HFFc6 (cell line): Measurements from ENCODE around the gene POLE. TPM values are rescaled to one million over a fixed set of nuclear protein-coding genes. Genes with fewer than 3 reads are reported as not detected.

Experiments
- DNase-seq: peaks from one replicate; pipeline ENCODE4 v3.0.0-alpha.2; 2018
- H3K27ac Mint-ChIP-seq: 2 replicates; pipeline ENCODE4 v1.8.0; 2020; ENCODE audit warnings: mild to moderate bottlenecking, mixed read lengths
- H3K27me3 Mint-ChIP-seq: 2 replicates; pipeline ENCODE4 v1.8.0; 2021; ENCODE audit warnings: mild to moderate bottlenecking, moderate library complexity, mixed read lengths; ENCODE audit not compliant: insufficient read depth
- H3K36me3 Mint-ChIP-seq: 2 replicates; pipeline ENCODE4 v1.8.0; 2021; ENCODE audit warnings: low read depth, mixed read lengths
- H3K4me1 Mint-ChIP-seq: 2 replicates; pipeline ENCODE4 v1.8.0; 2020; ENCODE audit warnings: low read depth, mixed read lengths
- H3K4me3 Mint-ChIP-seq: 2 replicates; pipeline ENCODE4 v1.8.0; 2020; ENCODE audit warnings: mild to moderate bottlenecking, moderate library complexity, mixed read lengths
- H3K9me3 Mint-ChIP-seq: 2 replicates; pipeline ENCODE4 v1.8.0; 2020; ENCODE audit warnings: mild to moderate bottlenecking, mixed read lengths
- total RNA-seq, 6 experiments: library from RNA; stranded (reverse); fragmentation: NEBNext Ultra II Directional; extraction: Animal tissue kit (Norgen Biotek cat#: 25700); gene quantifications; 2 replicates in 1 of 6; 3 replicates in 5 of 6; pipeline ENCODE4 v1.2.3, GENCODE V29; 2021
- TF ChIP-seq, protein P1 (sequence below): fragments of 200-600 bp; sonication (generic); IDR thresholded peaks from 2 replicates; pipeline ENCODE4 v1.5.0; 2021; ENCODE audit warnings: antibody characterized with exemption, mild to moderate bottlenecking

POLE gene
- total RNA-seq, 6 experiments from 2014 or later, result 19.4 to 35.5 (median 29.3) TPM

DNA sequence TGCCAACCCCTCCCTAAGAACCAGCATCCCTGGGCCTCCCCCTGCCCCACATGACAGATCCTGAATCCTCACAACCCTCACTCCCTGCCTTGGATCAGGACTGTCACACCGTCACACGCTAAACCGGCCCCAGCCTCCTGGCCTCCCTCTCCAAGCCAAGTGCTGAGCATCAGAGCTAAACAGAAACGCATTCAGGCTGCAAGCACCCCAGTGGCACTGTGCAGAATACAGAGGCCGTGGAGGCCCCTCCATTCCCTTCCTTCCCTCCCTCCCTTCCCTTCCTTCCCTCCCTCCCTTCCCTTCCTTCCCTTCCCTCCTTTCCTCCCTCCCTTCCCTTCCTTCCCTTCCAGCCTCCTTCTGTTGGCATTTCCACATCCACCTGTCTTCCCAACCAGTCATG lies 12.6 kb downstream of the POLE start:
- no peak overlapping the region for H3K27ac Mint-ChIP-seq
- no peak for DNase-seq
- no peak overlapping the region for H3K4me3 Mint-ChIP-seq
- H3K4me1 Mint-ChIP-seq, result no peaks in the 10 kb centered on the region
- H3K27me3 Mint-ChIP-seq, result no peaks in the 10 kb centered on the region
- H3K36me3 Mint-ChIP-seq, result peaks cover 20% of the 10 kb centered on the region
- H3K9me3 Mint-ChIP-seq, result no peaks in the 10 kb centered on the region
- TF ChIP-seq, protein P1, sequence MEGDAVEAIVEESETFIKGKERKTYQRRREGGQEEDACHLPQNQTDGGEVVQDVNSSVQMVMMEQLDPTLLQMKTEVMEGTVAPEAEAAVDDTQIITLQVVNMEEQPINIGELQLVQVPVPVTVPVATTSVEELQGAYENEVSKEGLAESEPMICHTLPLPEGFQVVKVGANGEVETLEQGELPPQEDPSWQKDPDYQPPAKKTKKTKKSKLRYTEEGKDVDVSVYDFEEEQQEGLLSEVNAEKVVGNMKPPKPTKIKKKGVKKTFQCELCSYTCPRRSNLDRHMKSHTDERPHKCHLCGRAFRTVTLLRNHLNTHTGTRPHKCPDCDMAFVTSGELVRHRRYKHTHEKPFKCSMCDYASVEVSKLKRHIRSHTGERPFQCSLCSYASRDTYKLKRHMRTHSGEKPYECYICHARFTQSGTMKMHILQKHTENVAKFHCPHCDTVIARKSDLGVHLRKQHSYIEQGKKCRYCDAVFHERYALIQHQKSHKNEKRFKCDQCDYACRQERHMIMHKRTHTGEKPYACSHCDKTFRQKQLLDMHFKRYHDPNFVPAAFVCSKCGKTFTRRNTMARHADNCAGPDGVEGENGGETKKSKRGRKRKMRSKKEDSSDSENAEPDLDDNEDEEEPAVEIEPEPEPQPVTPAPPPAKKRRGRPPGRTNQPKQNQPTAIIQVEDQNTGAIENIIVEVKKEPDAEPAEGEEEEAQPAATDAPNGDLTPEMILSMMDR, result no peak

- Mint-ChIP-seq H3K36me3 (peaks cover 24% of the 10 kb centered on the region), H3K27me3 (no peaks in the 10 kb centered on the region), H3K27ac (no peak overlapping the region), H3K4me3 (no peak overlapping the region), H3K9me3 (no peaks in the 10 kb centered on the region), H3K4me1 (no peaks in the 10 kb centered on the region)
- DNase-seq, result no peak
- TF ChIP-seq, protein P1, result no peak
Measured at GRCh38 chr12:132673288-132674179, 13.6 kb downstream of the POLE start.

- H3K4me1 Mint-ChIP-seq, result no peaks in the 10 kb centered on the region
Measured at GRCh38 chr12:132672678-132673077, 14.5 kb downstream of the POLE start.

DNA sequence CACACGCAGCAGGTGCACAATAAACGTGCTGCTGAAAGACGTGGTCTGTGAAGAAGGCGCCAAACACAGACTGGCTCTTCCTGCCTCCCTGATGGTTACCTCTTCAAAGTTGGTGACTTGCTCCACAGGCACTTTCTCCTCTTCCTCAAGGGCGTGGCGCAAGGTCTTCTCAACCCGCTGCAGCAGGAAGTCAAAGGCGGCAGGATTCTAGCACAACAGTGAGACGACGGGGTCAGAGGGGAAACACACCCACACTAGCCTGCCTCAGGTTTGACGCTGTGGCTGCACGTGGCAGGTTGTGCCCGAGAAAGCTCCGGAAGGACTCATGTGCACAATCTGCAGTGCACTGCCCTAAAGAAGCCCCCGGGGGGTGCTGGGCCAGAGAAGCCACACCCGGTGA lies 15.0 kb downstream of the POLE start:
- H3K27me3 Mint-ChIP-seq, result no peaks in the 10 kb centered on the region
- H3K27ac Mint-ChIP-seq, result no peak overlapping the region
- H3K9me3 Mint-ChIP-seq, result no peaks in the 10 kb centered on the region
- peaks cover 29% of the 10 kb centered on the region for H3K36me3 Mint-ChIP-seq
- no peak overlapping the region for H3K4me3 Mint-ChIP-seq
- no peaks in the 10 kb centered on the region for H3K4me1 Mint-ChIP-seq
- no peak for DNase-seq
- TF ChIP-seq, protein P1, result no peak

More at GRCh38 chr12:132672678-132673077, 14.5 kb downstream of the POLE start:
- H3K36me3 Mint-ChIP-seq, result peaks cover 24% of the 10 kb centered on the region
- no peak overlapping the region for H3K27ac Mint-ChIP-seq
- DNase-seq, result no peak
- no peaks in the 10 kb centered on the region for H3K27me3 Mint-ChIP-seq
- no peaks in the 10 kb centered on the region for H3K9me3 Mint-ChIP-seq
- TF ChIP-seq, protein P1, result no peak
- H3K4me3 Mint-ChIP-seq, result no peak overlapping the region

- H3K4me1 Mint-ChIP-seq, result no peaks in the 10 kb centered on the region
- TF ChIP-seq, protein P1, result no peak
- H3K4me3 Mint-ChIP-seq, result no peak overlapping the region
- no peak for DNase-seq
- H3K36me3 Mint-ChIP-seq, result peaks cover 31% of the 10 kb centered on the region
- H3K9me3 Mint-ChIP-seq, result no peaks in the 10 kb centered on the region
- H3K27me3 Mint-ChIP-seq, result no peaks in the 10 kb centered on the region
- no peak overlapping the region for H3K27ac Mint-ChIP-seq
Measured at GRCh38 chr12:132669166-132669879, 17.8 kb downstream of the POLE start.
